IMR-90 (cell line): ENCODE data around the gene TRPM1. TPM values are rescaled to one million over a fixed set of nuclear protein-coding genes. Genes with fewer than 3 reads are reported as not detected.

ENCODE experiments used
- ATAC-seq: fragments of 200-7000 bp; cut with Tn5 transposase; 2 replicates; pipeline ENCODE4 v1.9.1; 2020; ENCODE audit warnings: low read depth, mild to moderate bottlenecking, moderate library complexity
- BruUV-seq: library from RNA; stranded (reverse); fragments of 400-500 nt; replicated peaks from 2 replicates; lab custom pipeline; 2021; lab: Mats Ljungman, UMichigan
- CTCF ChIA-PET: fragments of 300-600 bp; formaldehyde crosslinking; extraction: SDS; loops from one replicate; lab custom pipeline; 2021; ENCODE audit warnings: antibody characterized with exemption; lab: Yijun Ruan, JAX
- POLR2A ChIA-PET: fragments of 300-600 bp; sonication (Branson Sonifier 250); formaldehyde crosslinking; loops from one replicate; lab custom pipeline; 2022; ENCODE audit warnings: antibody characterized with exemption; ENCODE audit not compliant: unreplicated experiment; lab: Charles Lee
- DNase-seq: peaks from one replicate; pipeline ENCODE4 v3.0.0; 2013
- H2AFZ ChIP-seq: replicated peaks from 2 replicates; pipeline ENCODE3; 2013; ENCODE audit warnings: low read length, mild to moderate bottlenecking; ENCODE audit not compliant: poor library complexity
- H2AK5ac ChIP-seq: 2 replicates; pipeline ENCODE4 v1.6.1; 2013; ENCODE audit warnings: low read depth, low read length, inconsistent platforms
- H2AK9ac ChIP-seq: replicated peaks from 2 replicates; pipeline ENCODE3; 2013; ENCODE audit warnings: mild to moderate bottlenecking, low read depth, low read length, moderate library complexity; ENCODE audit not compliant: poor library complexity
- H2BK120ac ChIP-seq: 2 replicates; pipeline ENCODE4 v1.6.1; 2013; ENCODE audit warnings: low read depth, low read length, inconsistent platforms
- H2BK15ac ChIP-seq: 3 replicates; pipeline ENCODE4 v1.6.1; 2013; ENCODE audit warnings: low read depth, low read length, inconsistent platforms
- H2BK20ac ChIP-seq: 2 replicates; pipeline ENCODE4 v1.6.1; 2013; ENCODE audit warnings: low read depth, mild to moderate bottlenecking, inconsistent platforms, low read length, moderate library complexity
- H2BK5ac ChIP-seq: 2 replicates; pipeline ENCODE4 v1.6.1; 2013; ENCODE audit warnings: mild to moderate bottlenecking, low read depth, low read length, inconsistent platforms; ENCODE audit not compliant: poor library complexity, severe bottlenecking
- H3K14ac ChIP-seq: replicated peaks from 2 replicates; pipeline ENCODE4 v1.6.1; 2013; ENCODE audit warnings: low read depth, low read length, inconsistent platforms
- H3K18ac ChIP-seq: 2 replicates; pipeline ENCODE4 v1.6.1; 2013; ENCODE audit warnings: low read depth, low read length, control low read depth
- H3K23ac ChIP-seq: 2 replicates; pipeline ENCODE4 v1.6.1; 2013; ENCODE audit warnings: low read depth, low read length, inconsistent platforms
- H3K27ac ChIP-seq: 2 replicates; pipeline ENCODE4 v1.5.1; 2013; ENCODE audit warnings: mild to moderate bottlenecking, control low read depth, low read length; ENCODE audit not compliant: insufficient read depth
- H3K27me3 ChIP-seq: 2 replicates; pipeline ENCODE4 v1.6.1; 2013; ENCODE audit warnings: low read length; ENCODE audit not compliant: control insufficient read depth, insufficient read depth
- H3K36me3 ChIP-seq: 2 replicates; pipeline ENCODE4 v1.6.1; 2013; ENCODE audit warnings: low read length, mixed read lengths; ENCODE audit not compliant: control insufficient read depth, insufficient read depth
- H3K4ac ChIP-seq: 2 replicates; pipeline ENCODE4 v1.6.1; 2013; ENCODE audit warnings: low read depth, low read length, inconsistent platforms
- H3K4me1 ChIP-seq: 2 replicates; pipeline ENCODE4 v1.6.1; 2013; ENCODE audit warnings: low read length, mixed read lengths; ENCODE audit not compliant: control insufficient read depth, insufficient read depth
- H3K4me2 ChIP-seq: 2 replicates; pipeline ENCODE4 v1.6.1; 2013; ENCODE audit warnings: low read depth, mild to moderate bottlenecking, control low read depth, low read length, moderate library complexity
- H3K4me3 ChIP-seq: 2 replicates; pipeline ENCODE4 v1.5.1; 2013; ENCODE audit warnings: low read depth, mild to moderate bottlenecking, control low read depth, low read length, moderate library complexity; ENCODE audit not compliant: insufficient read depth
- H3K56ac ChIP-seq: 2 replicates; pipeline ENCODE4 v1.6.1; 2013; ENCODE audit warnings: low read length, inconsistent platforms; ENCODE audit not compliant: insufficient read depth; ENCODE audit errors: extremely low read depth
- H3K79me1 ChIP-seq, 2 experiments: 2 replicates each; pipeline ENCODE4 v1.6.1; 2013; ENCODE audit warnings: low read length in 2 of 2, inconsistent platforms in 1 of 2, low read depth in 1 of 2
- H3K9ac ChIP-seq: 2 replicates; pipeline ENCODE4 v1.6.1; 2013; ENCODE audit warnings: low read depth, low read length, control low read depth
- H3K9me1 ChIP-seq: 2 replicates; pipeline ENCODE4 v1.6.1; 2013; ENCODE audit warnings: low read length, inconsistent platforms; ENCODE audit not compliant: insufficient read depth
- H3K9me3 ChIP-seq: 2 replicates; pipeline ENCODE4 v1.6.1; 2013; ENCODE audit warnings: low read length; ENCODE audit not compliant: control insufficient read depth, insufficient read depth
- H4K20me1 ChIP-seq: 2 replicates; pipeline ENCODE4 v1.6.1; 2013; ENCODE audit warnings: low read length, inconsistent platforms; ENCODE audit not compliant: insufficient read depth
- H4K5ac ChIP-seq: 2 replicates; pipeline ENCODE4 v1.6.1; 2013; ENCODE audit warnings: mild to moderate bottlenecking, low read depth, low read length, control low read depth
- H4K8ac ChIP-seq, 2 experiments: 2 replicates each; pipeline ENCODE4 v1.6.1; 2013; ENCODE audit warnings: low read depth in 2 of 2, low read length in 2 of 2, control low read depth in 1 of 2, inconsistent platforms in 1 of 2
- H4K91ac ChIP-seq: 2 replicates; pipeline ENCODE4 v1.6.1; 2013; ENCODE audit warnings: low read depth, low read length, inconsistent platforms; ENCODE audit not compliant: insufficient read depth
- MAFK ChIP-seq: IDR thresholded peaks from 2 replicates; pipeline ENCODE4 v1.6.1; 2012; ENCODE audit warnings: low read depth, low read length, improper control_type of control experiment
- MAZ ChIP-seq: IDR thresholded peaks from 2 replicates; pipeline ENCODE4 v1.6.1; 2012; ENCODE audit warnings: low read depth, mild to moderate bottlenecking, low read length, improper control_type of control experiment, moderate library complexity, borderline replicate concordance
- WGBS, 2 experiments: methylation state at CpG; one replicate each; pipeline versions ENCODE4 v1.1.5 to v1.1.7; 2013; ENCODE audit warnings: missing lambda C conversion rate in 2 of 2; ENCODE audit not compliant: insufficient read length in 1 of 2; ENCODE audit errors: extremely low coverage in 2 of 2; 5-methylcytosine and 5-hydroxymethylcytosine counted together
- dilution Hi-C: fragments of 300-500 bp; cut with HindIII; formaldehyde crosslinking; loops from one replicate; pipeline ENCODE4 v1.14.3; 2018; ENCODE audit warnings: low sequenced_read_pairs; ENCODE audit not compliant: unreplicated experiment
- in situ Hi-C: fragments of 300-500 bp; cut with MboI; formaldehyde crosslinking; loops from 3 replicates; pipeline ENCODE4 v1.14.3; 2019; ENCODE audit warnings: low sequenced_read_pairs, inconsistent platforms, mixed read lengths
- intact Hi-C: fragments of 100-400 bp; cut with micrococcal nuclease; formaldehyde crosslinking; loops from 2 replicates; pipeline ENCODE4 v1.10.0; 2022
- polyA plus RNA-seq, 3 experiments: library from polyadenylated mRNA; depleted of rRNA; stranded (reverse); fragments of >200 nt; gene quantifications; 2 replicates each; pipeline ENCODE4 v1.2.3, GENCODE V29; 2012; ENCODE audit warnings: low replicate concordance in 1 of 3
- total RNA-seq: library from RNA; depleted of rRNA; stranded (reverse); fragments of >200 nt; gene quantifications from 2 replicates; pipeline ENCODE4 v1.2.3, GENCODE V29; 2012
- TF ChIP-seq, protein P1 (sequence below): fragments of 150-350 bp; IDR thresholded peaks from 2 replicates; pipeline ENCODE4 v1.6.1; 2016; ENCODE audit warnings: low read depth, mild to moderate bottlenecking, low read length, moderate library complexity, borderline replicate concordance
- TF ChIP-seq, protein P2 (sequence below): conservative IDR thresholded peaks from 2 replicates; pipeline ENCODE4 v1.5.1; 2012; ENCODE audit warnings: mild to moderate bottlenecking, low read depth, low read length, improper control_type of control experiment

The TRPM1 gene
- total and polyA plus RNA-seq, 2 of the 4 experiments (the other 2 are of a cell fraction) = not detected

DNA sequence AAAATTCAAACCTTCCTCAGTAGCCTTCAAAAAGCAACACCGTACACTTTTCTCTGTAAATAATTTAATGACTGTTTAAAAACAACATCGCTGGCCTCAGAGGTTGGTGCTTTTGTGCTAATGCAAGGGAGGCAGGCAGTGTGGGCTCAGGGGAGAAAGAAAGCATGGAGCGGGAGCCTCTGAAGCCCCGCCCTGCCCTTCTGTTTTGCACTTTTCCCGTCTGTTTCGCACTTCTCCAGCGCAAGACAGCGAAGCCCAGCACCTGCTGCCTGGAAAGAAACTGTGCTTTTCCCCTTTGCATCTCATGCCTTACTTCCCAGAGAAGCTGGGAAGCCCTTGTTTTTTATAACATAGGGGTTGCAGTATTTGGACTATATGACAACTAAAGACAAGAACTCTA is 23.1 kb downstream of the TRPM1 start:
- no CpG with 5 or more reads among the region's 8 CpGs for WGBS, 2 experiments
- H3K4me3 ChIP-seq = no peak overlapping the region
- H2BK120ac ChIP-seq = no peak overlapping the region
- dilution Hi-C loops (no loop called here), intact Hi-C loops (no loop called here), in situ Hi-C loops (no loop called here)
- H3K56ac ChIP-seq = no peak overlapping the region
- H3K9ac ChIP-seq = no peak overlapping the region
- peaks cover 3% of the 10 kb centered on the region; the same call in 1 of the 2 replicates for H3K9me1 ChIP-seq
- no peaks in the 10 kb centered on the region for H3K9me3 ChIP-seq
- no peaks in the 10 kb centered on the region for H4K20me1 ChIP-seq
- H3K23ac ChIP-seq = no peak overlapping the region
- no TSS peak for BruUV-seq
- H2BK20ac ChIP-seq = no peak overlapping the region
- no peak overlapping the region for H4K91ac ChIP-seq
- H3K4ac ChIP-seq = no peak overlapping the region
- H4K5ac ChIP-seq = no peak overlapping the region
- H3K27me3 ChIP-seq = peaks cover 12% of the 10 kb centered on the region
- H2AK5ac ChIP-seq = no peak overlapping the region
- TF ChIP-seq MAZ (no peak), MAFK (no peak)
- TF ChIP-seq, protein P1, sequence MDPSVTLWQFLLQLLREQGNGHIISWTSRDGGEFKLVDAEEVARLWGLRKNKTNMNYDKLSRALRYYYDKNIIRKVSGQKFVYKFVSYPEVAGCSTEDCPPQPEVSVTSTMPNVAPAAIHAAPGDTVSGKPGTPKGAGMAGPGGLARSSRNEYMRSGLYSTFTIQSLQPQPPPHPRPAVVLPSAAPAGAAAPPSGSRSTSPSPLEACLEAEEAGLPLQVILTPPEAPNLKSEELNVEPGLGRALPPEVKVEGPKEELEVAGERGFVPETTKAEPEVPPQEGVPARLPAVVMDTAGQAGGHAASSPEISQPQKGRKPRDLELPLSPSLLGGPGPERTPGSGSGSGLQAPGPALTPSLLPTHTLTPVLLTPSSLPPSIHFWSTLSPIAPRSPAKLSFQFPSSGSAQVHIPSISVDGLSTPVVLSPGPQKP = no peak
- TF ChIP-seq, protein P2, sequence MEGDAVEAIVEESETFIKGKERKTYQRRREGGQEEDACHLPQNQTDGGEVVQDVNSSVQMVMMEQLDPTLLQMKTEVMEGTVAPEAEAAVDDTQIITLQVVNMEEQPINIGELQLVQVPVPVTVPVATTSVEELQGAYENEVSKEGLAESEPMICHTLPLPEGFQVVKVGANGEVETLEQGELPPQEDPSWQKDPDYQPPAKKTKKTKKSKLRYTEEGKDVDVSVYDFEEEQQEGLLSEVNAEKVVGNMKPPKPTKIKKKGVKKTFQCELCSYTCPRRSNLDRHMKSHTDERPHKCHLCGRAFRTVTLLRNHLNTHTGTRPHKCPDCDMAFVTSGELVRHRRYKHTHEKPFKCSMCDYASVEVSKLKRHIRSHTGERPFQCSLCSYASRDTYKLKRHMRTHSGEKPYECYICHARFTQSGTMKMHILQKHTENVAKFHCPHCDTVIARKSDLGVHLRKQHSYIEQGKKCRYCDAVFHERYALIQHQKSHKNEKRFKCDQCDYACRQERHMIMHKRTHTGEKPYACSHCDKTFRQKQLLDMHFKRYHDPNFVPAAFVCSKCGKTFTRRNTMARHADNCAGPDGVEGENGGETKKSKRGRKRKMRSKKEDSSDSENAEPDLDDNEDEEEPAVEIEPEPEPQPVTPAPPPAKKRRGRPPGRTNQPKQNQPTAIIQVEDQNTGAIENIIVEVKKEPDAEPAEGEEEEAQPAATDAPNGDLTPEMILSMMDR = no peak
- POLR2A ChIA-PET = no interaction called here
- no peak overlapping the region for H2AFZ ChIP-seq
- H2AK9ac ChIP-seq = no peak overlapping the region
- no peak overlapping the region for H3K14ac ChIP-seq
- no peaks in the 10 kb centered on the region for H3K36me3 ChIP-seq
- H3K27ac ChIP-seq = no peak overlapping the region
- H2BK15ac ChIP-seq = no peak overlapping the region
- CTCF ChIA-PET = no interaction called here
- peaks cover 9% of the 10 kb centered on the region; the same call in 1 of the 2 replicates for H3K4me1 ChIP-seq
- H3K18ac ChIP-seq = no peak overlapping the region
- no peak overlapping the region for H4K8ac ChIP-seq
- H2BK5ac ChIP-seq = no peak overlapping the region
- H3K79me1 ChIP-seq = no peaks in the 10 kb centered on the region
- no peak for ATAC-seq
- DNase-seq = no peak
- no peak overlapping the region for H3K4me2 ChIP-seq
